Left ventricle myocardium inferior (tissue), 1 donor: Measurements from ENCODE around the gene RAB41. TPM values are rescaled to one million over a fixed set of nuclear protein-coding genes. Genes with fewer than 3 reads are reported as not detected.

Source experiments
- DNase-seq: peaks from one replicate; pipeline ENCODE4 v3.0.0-alpha.2; 2020
- H3K27ac ChIP-seq: fragments of 200-600 bp; replicated peaks from 2 replicates; pipeline ENCODE4 v1.8.0; 2021
- H3K27me3 ChIP-seq: fragments of 200-600 bp; 2 replicates; pipeline ENCODE4 v1.8.0; 2021; ENCODE audit warnings: low read depth
- H3K36me3 ChIP-seq: fragments of 200-600 bp; 2 replicates; pipeline ENCODE4 v1.8.0; 2021
- H3K4me1 ChIP-seq: fragments of 200-600 bp; 2 replicates; pipeline ENCODE4 v1.8.0; 2021
- H3K4me3 ChIP-seq: fragments of 200-600 bp; 2 replicates; pipeline ENCODE4 v1.8.0; 2021; ENCODE audit warnings: mild to moderate bottlenecking, moderate library complexity
- H3K9me3 ChIP-seq: fragments of 200-600 bp; replicated peaks from 2 replicates; pipeline ENCODE4 v1.8.0; 2021
- CTCF ChIP-seq: fragments of 200-600 bp; IDR thresholded peaks from 2 replicates; pipeline ENCODE4 v1.8.0; 2021; ENCODE audit warnings: antibody characterized with exemption, mild to moderate bottlenecking, borderline replicate concordance
- intact Hi-C: fragments of 100-400 bp; cut with micrococcal nuclease; formaldehyde crosslinking; loops from one replicate; pipeline ENCODE4 v1.11.0; 2022
- total RNA-seq: library from RNA; stranded (reverse); fragmentation: NEBNext Ultra II Directional; extraction: Animal tissue kit (Norgen Biotek cat#: 25700); gene quantifications from one replicate; pipeline ENCODE4 v1.2.1, GENCODE V29; 2021
- donor health status: DM: no; HTN: yes; CAD: no; lungs with severe emphysema.

Gene RAB41
- total RNA-seq, 1 donor from 2014 or later = not detected

- Histone ChIP-seq H3K27me3 (no peaks in the 10 kb centered on the region), H3K4me1 (no peaks in the 10 kb centered on the region), H3K9me3 (no peaks in the 10 kb centered on the region), H3K36me3 (no peaks in the 10 kb centered on the region), H3K4me3 (no peak overlapping the region), H3K27ac (no peak overlapping the region)
- TF ChIP-seq CTCF = no peak
- no peak for DNase-seq
- intact Hi-C loops = no loop called here
Measured at GRCh38 chrX:70331161-70331560, 49.2 kb downstream of the RAB41 start.

DNA sequence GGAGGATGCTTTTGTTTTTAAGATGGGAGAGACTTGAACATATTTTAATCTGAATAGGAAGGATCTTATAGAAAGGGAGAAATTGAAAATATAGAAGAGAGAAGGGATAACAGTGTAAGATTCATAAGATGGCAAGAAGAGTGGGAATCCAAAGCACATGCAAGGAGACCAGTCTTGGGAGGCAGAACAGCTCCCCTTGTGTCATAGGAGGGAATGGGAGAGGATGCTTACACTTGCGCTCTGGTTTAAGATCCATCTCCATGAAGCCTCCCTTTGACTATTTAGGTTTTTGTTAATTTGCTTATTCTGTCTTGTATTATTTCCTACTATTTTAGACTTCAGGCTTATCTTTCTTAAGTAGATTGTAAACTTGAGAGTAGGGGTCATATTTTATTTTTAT, 50.6 kb downstream of the RAB41 start:
- no peak overlapping the region for H3K27ac ChIP-seq
- no peak for TF ChIP-seq CTCF
- no peaks in the 10 kb centered on the region for H3K36me3 ChIP-seq
- intact Hi-C loops = no loop called here
- no peak for DNase-seq
- no peak overlapping the region for H3K4me3 ChIP-seq
- no peaks in the 10 kb centered on the region for H3K27me3 ChIP-seq
- H3K4me1 ChIP-seq = no peaks in the 10 kb centered on the region
- H3K9me3 ChIP-seq = no peaks in the 10 kb centered on the region

Other genes starting within 250 kb of the RAB41 start
- gene AWAT2, start 232.2 kb upstream of the RAB41 start, total RNA-seq = not detected
- gene OTUD6A, start 219.7 kb upstream of the RAB41 start, total RNA-seq = not detected
- 50.9 TPM for gene IGBP1, start 148.7 kb upstream of the RAB41 start, total RNA-seq
- not detected for gene DGAT2L6, start 104.7 kb upstream of the RAB41 start, total RNA-seq
- not detected for gene AWAT1, start 47.5 kb upstream of the RAB41 start, total RNA-seq
- not detected for gene P2RY4, start 22.0 kb upstream of the RAB41 start, total RNA-seq
- gene ARR3, start 13.8 kb upstream of the RAB41 start, total RNA-seq = not detected
- 36.5 TPM for gene PDZD11, start 7.8 kb downstream of the RAB41 start, total RNA-seq
- gene KIF4A, start 7.9 kb downstream of the RAB41 start, total RNA-seq = 0.25 TPM
- not detected for gene GDPD2, start 141.1 kb downstream of the RAB41 start, total RNA-seq
- gene DLG3, start 162.7 kb downstream of the RAB41 start, total RNA-seq = 7.9 TPM